ENCODE data around the gene ARRB2.

GRCh38 chr17:4690745-4691144 is 19.7 kb upstream of the ARRB2 start:
- TF ChIP-seq REST (IDR thresholded peaks at IDR 0.05; ENCODE audit: low read depth) (no peak), CREB1 (IDR thresholded peaks at IDR 0.05; ENCODE audit: low read depth) (no peak), FOXM1 (IDR thresholded peaks at IDR 0.05; ENCODE audit: borderline replicate concordance, low read depth) (no peak), EP300 (IDR thresholded peaks at IDR 0.05; ENCODE audit: borderline replicate concordance) (no peak), CEBPB (IDR thresholded peaks at IDR 0.05) (no peak), TAF1 (IDR thresholded peaks at IDR 0.05; ENCODE audit: low read depth) (no peak), MAX (IDR thresholded peaks at IDR 0.05) (no peak), RAD21 (IDR thresholded peaks at IDR 0.05; ENCODE audit: low read depth) (no peak), USF1 (IDR thresholded peaks at IDR 0.05) (no peak), TCF12 (IDR thresholded peaks at IDR 0.05; ENCODE audit: low read depth) (no peak), ZBTB7A (IDR thresholded peaks at IDR 0.05; ENCODE audit: low read depth) (no peak), EGR1 (IDR thresholded peaks at IDR 0.05) (no peak), YY1 (IDR thresholded peaks at IDR 0.05; ENCODE audit: low read depth) (no peak)
